GM10248 (cell line): ENCODE measurements around the gene SRMS.

Experiments used
- CTCF ChIA-PET: fragments of 300-600 bp; sonication (Branson Sonifier 250); formaldehyde crosslinking; extraction: SDS; loops from one replicate; lab custom pipeline; 2021; ENCODE audit warnings: antibody characterized with exemption; lab: Yijun Ruan, JAX
- POLR2A ChIA-PET: fragments of 350-650 bp; sonication (Branson Sonifier 250); formaldehyde crosslinking; extraction: SDS; loops from one replicate; lab custom pipeline; 2020; ENCODE audit warnings: antibody characterized with exemption; lab: Yijun Ruan, JAX
- DNase-seq: peaks from one replicate; pipeline ENCODE4 v3.0.0; 2012; ENCODE audit errors: extremely low spot score
- TF ChIP-seq, protein P1 (sequence below): IDR thresholded peaks from 2 replicates; pipeline ENCODE4 v1.5.1; 2012; ENCODE audit warnings: mild to moderate bottlenecking, low read depth; ENCODE audit errors: extremely low read depth, missing control alignments, control extremely low read depth

SRMS gene

DNA sequence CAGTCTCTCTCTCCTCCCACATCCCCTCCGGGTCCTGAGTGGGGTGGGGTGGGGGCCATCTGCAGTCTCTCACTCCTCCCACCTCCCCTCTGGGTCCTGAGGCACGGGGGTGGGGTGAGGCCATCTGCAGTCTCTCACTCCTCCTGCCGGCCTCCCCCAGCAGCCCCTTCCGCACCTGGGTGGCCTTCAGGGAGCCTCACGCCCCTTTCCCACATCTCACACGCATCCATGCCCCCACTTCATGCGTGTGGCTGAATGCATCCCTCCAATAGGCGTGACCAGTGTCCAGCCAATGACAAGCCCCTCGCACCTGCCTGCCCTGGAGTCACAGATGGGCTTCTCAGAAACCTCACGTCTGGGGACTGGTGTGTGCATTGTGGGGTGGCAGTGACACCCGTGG is 993 bp upstream of the SRMS start:
- POLR2A ChIA-PET: no interaction called here
- CTCF ChIA-PET: no interaction called here
- no peak for DNase-seq
- TF ChIP-seq, protein P1, sequence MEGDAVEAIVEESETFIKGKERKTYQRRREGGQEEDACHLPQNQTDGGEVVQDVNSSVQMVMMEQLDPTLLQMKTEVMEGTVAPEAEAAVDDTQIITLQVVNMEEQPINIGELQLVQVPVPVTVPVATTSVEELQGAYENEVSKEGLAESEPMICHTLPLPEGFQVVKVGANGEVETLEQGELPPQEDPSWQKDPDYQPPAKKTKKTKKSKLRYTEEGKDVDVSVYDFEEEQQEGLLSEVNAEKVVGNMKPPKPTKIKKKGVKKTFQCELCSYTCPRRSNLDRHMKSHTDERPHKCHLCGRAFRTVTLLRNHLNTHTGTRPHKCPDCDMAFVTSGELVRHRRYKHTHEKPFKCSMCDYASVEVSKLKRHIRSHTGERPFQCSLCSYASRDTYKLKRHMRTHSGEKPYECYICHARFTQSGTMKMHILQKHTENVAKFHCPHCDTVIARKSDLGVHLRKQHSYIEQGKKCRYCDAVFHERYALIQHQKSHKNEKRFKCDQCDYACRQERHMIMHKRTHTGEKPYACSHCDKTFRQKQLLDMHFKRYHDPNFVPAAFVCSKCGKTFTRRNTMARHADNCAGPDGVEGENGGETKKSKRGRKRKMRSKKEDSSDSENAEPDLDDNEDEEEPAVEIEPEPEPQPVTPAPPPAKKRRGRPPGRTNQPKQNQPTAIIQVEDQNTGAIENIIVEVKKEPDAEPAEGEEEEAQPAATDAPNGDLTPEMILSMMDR: no peak

DNA sequence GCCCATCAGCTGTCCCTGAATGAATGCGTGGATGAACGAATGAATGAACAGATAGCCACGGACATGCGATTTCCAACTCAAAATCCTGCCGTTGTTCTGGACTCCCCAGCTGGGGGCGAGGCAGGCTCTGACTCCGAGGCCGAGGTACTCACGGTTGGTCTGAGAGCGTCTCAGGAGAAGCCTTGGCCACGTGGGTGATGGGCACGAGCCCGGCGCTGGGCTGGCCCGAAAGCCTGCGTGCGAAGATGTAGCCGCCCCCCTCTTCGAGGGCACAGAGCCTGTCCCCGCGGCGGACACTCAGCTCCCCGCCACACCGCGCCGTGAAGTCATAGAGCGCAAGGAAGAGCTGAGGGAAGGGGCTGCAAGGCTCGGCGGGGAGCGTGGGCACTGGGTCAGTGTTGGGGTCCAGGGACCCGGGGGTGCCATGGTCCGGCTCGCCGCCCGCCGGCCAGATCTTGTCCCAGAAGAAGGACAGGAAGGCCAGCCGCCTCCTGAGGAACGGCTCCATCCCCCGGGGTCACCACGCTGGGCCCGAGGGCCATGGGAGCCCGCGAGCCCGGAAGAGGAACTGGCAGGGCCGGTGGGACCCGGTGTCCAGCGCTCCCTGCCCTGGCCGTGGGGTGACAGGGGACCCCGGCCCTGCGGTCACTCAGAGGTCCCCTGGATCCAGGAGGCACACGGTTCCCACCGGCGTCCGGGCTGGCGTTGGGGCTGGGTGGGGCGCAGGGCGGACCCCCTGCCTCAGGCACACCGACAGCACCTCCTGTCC is 409 bp downstream of the SRMS start:
- TF ChIP-seq, protein P1: no peak
- DNase-seq: no peak
- CTCF ChIA-PET: interaction anchor here (1.1 to 2.3 kb wide), 4 partner anchors 10 to 318 kb away, joined by 3 to 12 read pairs (median 3); partner anchors contain the start of genes PTK6 and TPD52L2
- POLR2A ChIA-PET: no interaction called here

DNA sequence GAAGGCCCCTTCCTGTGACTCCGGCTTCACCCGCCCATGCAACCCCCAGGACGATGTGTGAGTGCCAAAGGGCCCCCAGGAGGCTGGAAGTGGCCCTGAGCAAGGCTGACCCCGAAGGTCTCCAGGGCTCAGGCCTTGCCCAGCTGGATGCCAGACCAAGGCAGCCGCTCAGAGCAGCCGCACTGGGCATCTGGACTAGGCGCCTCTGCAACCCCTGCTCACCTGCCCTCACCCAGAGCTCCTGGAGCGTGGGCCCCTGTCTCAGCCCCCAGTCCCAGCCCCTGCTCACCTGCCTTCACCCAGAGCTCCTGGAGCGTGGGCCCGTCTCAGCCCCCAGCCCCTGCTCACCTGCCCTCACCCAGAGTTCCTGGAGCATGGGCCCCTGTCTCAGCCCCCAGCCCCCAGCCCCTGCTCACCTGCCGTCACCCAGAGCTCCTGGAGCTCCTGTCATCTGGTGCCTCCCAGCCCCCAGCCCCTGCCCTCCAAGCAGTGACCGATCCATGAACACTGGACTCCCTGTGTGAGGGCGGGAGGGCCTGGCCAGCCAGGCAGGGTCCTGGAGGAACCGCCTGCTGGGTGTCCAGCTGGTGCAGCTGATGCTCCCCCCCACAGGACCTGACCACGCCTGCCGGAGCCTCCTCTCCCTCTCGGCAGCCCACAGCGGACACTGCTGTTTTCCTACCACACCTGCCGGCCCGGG is 1.1 kb downstream of the SRMS start:
- TF ChIP-seq, protein P1: no peak
- ChIA-PET POLR2A (no interaction called here), CTCF (interaction anchor here (1.1 to 2.3 kb wide), 4 partner anchors 9 to 319 kb away, joined by 3 to 12 read pairs (median 3); partner anchors contain the start of genes PTK6 and TPD52L2)
- no peak for DNase-seq

DNA sequence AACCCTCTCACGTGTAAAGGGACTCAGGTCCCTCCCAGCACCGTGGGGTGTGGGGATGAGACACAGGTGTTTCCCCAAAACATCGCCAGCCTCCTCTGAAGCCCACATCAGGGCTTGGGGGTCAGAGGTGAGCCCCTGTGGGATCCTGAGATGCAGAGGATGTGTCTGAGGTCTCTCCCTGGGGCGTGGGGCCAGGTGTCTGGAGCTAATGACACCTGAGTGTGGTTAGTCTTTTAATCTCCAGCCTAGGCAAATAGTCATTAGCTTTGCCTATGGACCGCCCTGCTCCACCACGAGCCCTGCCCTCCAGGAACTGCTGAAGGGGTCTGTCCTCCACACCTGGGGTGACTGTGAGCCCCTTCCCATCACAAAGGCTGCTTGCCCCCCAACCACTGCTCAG is 1.7 kb downstream of the SRMS start:
- TF ChIP-seq, protein P1: no peak

DNA sequence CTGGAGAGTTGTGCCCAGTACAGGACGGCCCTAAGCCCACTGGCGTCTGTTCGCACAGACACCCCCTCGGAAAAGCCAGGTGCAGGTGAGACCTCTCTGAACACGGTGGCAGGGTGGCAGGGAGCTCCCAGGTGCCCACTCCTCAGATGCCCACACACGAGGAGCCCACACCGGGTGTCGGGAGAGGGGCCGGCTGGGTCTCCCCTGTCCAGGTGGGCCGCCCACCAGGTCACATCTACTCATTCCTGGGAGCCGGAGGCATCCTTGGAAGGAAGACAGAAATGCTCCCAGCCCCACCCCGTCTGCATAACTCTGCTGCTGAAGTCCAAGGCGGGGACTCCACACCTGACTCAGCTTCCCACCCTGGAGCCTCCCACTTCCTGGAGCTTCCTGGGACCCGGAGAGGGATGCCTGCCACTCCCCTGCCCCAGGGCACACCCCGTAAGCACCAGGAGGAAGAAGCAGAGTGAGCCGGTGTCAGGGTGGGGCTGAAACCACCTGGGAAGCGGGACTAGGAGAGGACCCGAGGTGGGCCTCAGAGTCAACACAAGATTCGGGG is 2.5 kb downstream of the SRMS start:
- ChIA-PET POLR2A (interaction anchor here (0.6 kb wide), 1 partner anchor 14 kb away, joined by 3 read pairs; no protein-coding TSS in a partner anchor), CTCF (no interaction called here)
- no peak for DNase-seq
- TF ChIP-seq, protein P1: no peak

More for the DNA sequence above, 1.7 kb downstream of the SRMS start:
- no peak for DNase-seq
- ChIA-PET CTCF (interaction anchor here (1.1 to 2.3 kb wide), 4 partner anchors 8 to 320 kb away, joined by 3 to 12 read pairs (median 3); partner anchors contain the start of genes PTK6 and TPD52L2), POLR2A (no interaction called here)
